Rectal smooth muscle tissue (tissue), 1 donor: Measurements from ENCODE around the gene NINJ2.
"Not testable (repeated sequence)": the region's sequence is repeated elsewhere in the genome, so short reads cannot be mapped to it uniquely, and the experiment has no call there.

ENCODE experiments used
- H3K27ac ChIP-seq: one replicate; pipeline ENCODE4 v1.7.0; 2013; ENCODE audit warnings: low read depth, low read length, inconsistent platforms
- H3K27me3 ChIP-seq: one replicate; pipeline ENCODE4 v1.7.0; 2013; ENCODE audit warnings: low read length; ENCODE audit not compliant: control insufficient read depth, insufficient read depth
- H3K36me3 ChIP-seq: one replicate; pipeline ENCODE4 v1.7.0; 2013; ENCODE audit warnings: low read length; ENCODE audit not compliant: control insufficient read depth, insufficient read depth
- H3K4me1 ChIP-seq: one replicate; pipeline ENCODE4 v1.7.0; 2013; ENCODE audit warnings: low read length; ENCODE audit not compliant: control insufficient read depth, insufficient read depth
- H3K4me3 ChIP-seq: one replicate; pipeline ENCODE4 v1.7.0; 2013; ENCODE audit warnings: low read length
- H3K9ac ChIP-seq: one replicate; pipeline ENCODE4 v1.7.0; 2013; ENCODE audit warnings: low read length

Gene NINJ2

GRCh38 chr12:632102-632696 is 31.0 kb downstream of the NINJ2 start:
- no peaks in the 10 kb centered on the region for H3K36me3 ChIP-seq
- no peak overlapping the region for H3K4me3 ChIP-seq
- H3K9ac ChIP-seq = no peak overlapping the region
- peaks cover 3% of the 10 kb centered on the region for H3K4me1 ChIP-seq
- peak overlapping the region; percentile 30 for H3K27ac ChIP-seq
- no peaks in the 10 kb centered on the region for H3K27me3 ChIP-seq

DNA sequence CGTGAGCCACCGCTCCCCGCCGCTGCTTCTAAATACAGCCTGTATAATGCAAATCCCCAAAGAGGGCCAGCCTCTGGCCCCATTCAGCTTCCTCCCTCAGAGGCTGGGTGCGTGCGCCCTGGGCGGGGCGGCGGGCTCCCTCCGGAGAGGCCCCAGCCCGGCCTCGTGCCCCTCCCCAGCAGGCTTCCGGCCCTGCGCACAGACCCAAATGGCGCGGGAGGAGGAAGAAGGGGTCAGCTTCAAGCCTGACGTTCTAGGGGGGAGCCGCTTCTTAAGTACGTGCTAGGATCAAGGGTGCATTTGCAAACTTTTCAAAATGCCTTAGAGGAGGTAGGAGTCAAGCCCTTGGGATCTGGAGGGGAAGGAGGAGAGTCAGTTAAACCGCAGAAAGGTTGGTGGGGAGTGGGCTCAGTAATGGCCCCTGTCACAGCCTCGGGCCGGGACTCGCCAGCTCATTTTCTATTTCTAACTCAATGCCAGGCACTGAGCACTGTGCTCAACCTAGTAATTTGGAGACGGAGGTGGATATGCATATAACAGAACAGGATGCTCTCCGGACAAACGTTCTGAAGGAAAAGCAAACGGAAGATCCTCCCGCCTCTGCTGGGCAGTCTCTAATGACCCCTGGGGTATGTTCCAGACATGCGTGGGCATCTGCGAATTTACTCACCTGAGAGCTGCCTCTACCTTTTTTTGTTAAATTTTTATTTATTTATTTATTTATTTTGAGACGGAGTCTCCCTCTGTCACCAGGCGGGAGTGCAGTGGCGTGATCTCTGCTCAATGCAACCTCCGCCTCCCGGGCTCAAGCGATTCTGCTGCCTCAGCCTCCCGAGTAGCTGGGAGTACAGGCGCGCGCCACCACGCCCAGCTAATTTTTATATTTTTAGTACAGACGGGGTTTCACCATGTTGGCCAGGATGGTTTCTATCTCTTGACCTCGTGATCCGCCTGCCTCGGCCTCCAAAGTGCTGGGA is 32.3 kb downstream of the NINJ2 start:
- Histone ChIP-seq H3K27me3 (no peaks in the 10 kb centered on the region), H3K4me1 (peaks cover 3% of the 10 kb centered on the region), H3K9ac (peak overlapping the region; percentile 56), H3K27ac (peak overlapping the region; percentile 37), H3K4me3 (peak overlapping the region; percentile 67), H3K36me3 (no peaks in the 10 kb centered on the region)

- not testable (repeated sequence) for H3K4me1 ChIP-seq, H3K9ac ChIP-seq, H3K4me3 ChIP-seq, H3K36me3 ChIP-seq, H3K27ac ChIP-seq, H3K27me3 ChIP-seq
These were observed 34.5 kb downstream of the NINJ2 start for GRCh38 chr12:628742-629078.

DNA sequence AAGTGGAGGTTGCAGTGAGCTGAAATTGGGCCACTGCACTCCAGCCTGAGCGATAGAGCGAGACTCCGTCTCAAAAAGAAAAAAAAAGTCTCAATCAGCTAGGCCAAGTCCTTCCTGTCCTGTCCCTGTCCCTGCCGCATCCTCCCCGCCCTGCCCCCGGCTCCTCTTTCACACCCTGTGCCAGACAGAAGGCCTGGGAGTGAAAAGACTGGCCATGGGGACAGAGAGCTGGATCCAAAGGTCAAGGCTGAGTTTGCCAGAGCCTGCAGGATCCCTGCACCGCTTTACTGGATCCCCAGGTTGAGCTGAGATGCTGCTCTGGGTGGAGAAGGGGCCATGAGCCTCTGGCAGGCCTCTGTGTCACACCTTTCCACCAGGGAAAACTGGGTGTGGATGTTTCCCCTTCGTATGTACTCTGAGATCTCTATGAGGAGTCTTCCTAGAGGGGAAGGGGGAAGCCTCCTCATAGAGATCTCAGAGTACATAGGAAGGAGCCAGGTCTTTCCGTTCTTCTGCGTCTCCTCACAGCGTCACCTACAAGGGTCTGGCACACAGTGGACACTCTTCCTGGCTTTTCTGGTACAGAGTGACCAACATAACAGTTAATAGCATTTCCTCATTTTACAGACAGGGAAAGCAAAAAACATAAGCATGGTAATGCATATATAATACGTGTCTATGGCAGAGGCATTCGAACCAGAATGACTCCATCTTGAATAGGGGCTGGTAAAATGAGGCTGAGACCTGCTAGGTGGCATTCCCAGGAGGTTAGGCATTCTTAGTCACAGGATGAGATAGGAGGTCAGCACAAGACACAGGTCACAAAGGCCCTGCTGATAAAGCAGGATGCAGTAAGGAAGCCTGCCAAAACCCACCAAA is 35.1 kb downstream of the NINJ2 start:
- no peak overlapping the region for H3K27ac ChIP-seq
- H3K27me3 ChIP-seq = no peaks in the 10 kb centered on the region
- no peaks in the 10 kb centered on the region for H3K36me3 ChIP-seq
- no peak overlapping the region for H3K4me3 ChIP-seq
- no peak overlapping the region for H3K9ac ChIP-seq
- H3K4me1 ChIP-seq = peaks cover 3% of the 10 kb centered on the region

DNA sequence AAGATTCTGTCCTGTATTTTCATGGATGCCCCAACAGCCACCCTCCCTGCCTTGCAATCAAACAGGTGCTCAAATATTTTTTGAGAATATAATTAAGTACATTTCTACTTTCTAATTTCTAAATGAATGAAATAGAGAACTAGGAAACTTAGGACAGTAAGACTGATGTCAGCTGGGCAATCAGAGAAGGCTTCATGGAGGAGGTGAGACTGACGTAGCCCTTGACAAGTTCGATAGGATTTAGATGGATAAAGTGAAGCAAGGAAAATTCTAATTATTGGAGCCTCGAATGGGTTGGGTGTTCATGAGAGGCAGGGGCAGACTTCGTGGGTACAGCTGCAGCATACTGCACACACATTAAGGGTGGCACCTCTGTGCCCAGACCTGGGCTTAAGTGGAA is 36.0 kb downstream of the NINJ2 start:
- no peaks in the 10 kb centered on the region for H3K4me1 ChIP-seq
- no peaks in the 10 kb centered on the region for H3K27me3 ChIP-seq
- H3K9ac ChIP-seq = no peak overlapping the region
- H3K4me3 ChIP-seq = no peak overlapping the region
- no peak overlapping the region for H3K27ac ChIP-seq
- no peaks in the 10 kb centered on the region for H3K36me3 ChIP-seq

GRCh38 chr12:625998-626397 is 37.2 kb downstream of the NINJ2 start:
- no peak overlapping the region for H3K4me3 ChIP-seq

GRCh38 chr12:623865-624372 is 39.3 kb downstream of the NINJ2 start:
- no peak overlapping the region for H3K4me3 ChIP-seq
- no peaks in the 10 kb centered on the region for H3K4me1 ChIP-seq
- no peaks in the 10 kb centered on the region for H3K27me3 ChIP-seq
- H3K36me3 ChIP-seq = no peaks in the 10 kb centered on the region
- H3K27ac ChIP-seq = no peak overlapping the region
- no peak overlapping the region for H3K9ac ChIP-seq

More at GRCh38 chr12:625998-626397, 37.2 kb downstream of the NINJ2 start:
- no peaks in the 10 kb centered on the region for H3K4me1 ChIP-seq
- H3K27me3 ChIP-seq = no peaks in the 10 kb centered on the region
- no peaks in the 10 kb centered on the region for H3K36me3 ChIP-seq
- H3K27ac ChIP-seq = no peak overlapping the region
- no peak overlapping the region for H3K9ac ChIP-seq

DNA sequence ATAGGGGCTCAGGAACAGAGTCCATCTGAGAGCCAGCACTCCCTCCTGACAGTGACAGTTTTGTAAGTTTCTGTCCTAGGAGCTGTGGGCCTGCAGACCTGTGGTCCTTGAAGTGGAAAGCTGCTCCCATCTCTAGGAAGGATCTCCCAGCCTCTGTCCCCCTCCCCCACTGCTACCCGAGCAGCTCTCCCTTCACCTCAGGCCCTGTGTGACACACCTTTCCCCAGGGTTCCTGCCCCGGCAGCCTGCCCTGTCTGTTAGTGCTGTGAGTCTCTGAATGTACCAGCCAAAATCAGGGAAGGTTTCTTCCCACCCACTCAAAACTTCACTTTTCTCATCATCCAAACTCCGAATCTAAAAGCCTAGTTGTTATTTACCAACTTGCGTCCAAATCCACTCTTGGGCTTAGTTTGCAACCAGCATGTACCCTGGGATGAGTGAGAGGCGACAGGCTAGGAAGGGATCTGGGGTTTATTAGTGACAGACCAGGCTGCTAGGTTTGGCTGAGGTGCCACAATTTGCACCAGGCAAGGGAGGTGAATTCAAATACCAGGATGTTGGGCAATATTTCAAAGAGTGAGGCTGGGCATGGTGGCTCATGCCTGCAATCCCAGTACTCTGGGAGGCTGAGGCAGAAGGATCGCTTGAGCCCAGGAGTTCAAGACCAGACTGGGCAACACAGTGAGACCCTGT is 39.9 kb downstream of the NINJ2 start:
- H3K27ac ChIP-seq = no peak overlapping the region

GRCh38 chr12:622416-622815 is 40.8 kb downstream of the NINJ2 start:
- no peak overlapping the region for H3K27ac ChIP-seq

More for the DNA sequence above, 39.9 kb downstream of the NINJ2 start:
- Histone ChIP-seq H3K9ac (no peak overlapping the region), H3K4me3 (no peak overlapping the region), H3K27me3 (no peaks in the 10 kb centered on the region), H3K4me1 (no peaks in the 10 kb centered on the region), H3K36me3 (no peaks in the 10 kb centered on the region)

DNA sequence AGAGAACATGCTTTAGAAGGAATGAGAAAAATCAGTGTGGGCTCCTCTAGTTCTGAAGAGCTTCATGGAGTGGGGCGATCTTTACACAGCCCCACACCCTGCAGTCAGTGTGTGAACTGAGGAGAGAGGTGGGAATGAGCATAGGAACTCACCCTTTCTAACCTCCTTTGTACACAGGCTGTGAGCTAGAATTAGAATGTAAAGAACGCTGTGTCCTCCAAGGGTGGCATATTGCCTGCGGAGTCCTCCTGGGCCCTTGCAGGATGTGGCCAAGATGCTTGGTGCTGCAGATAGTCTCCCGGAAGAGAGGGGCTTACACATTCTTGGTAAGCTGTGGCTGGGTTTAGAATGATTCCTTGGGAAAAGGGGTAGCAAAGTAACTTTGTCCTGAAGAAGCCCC is 43.9 kb downstream of the NINJ2 start:
- Histone ChIP-seq H3K4me3 (no peak overlapping the region), H3K4me1 (no peaks in the 10 kb centered on the region), H3K36me3 (no peaks in the 10 kb centered on the region), H3K27ac (no peak overlapping the region), H3K9ac (no peak overlapping the region), H3K27me3 (no peaks in the 10 kb centered on the region)

More at GRCh38 chr12:622416-622815, 40.8 kb downstream of the NINJ2 start:
- Histone ChIP-seq H3K4me1 (no peaks in the 10 kb centered on the region), H3K36me3 (no peaks in the 10 kb centered on the region), H3K4me3 (no peak overlapping the region), H3K27me3 (no peaks in the 10 kb centered on the region), H3K9ac (no peak overlapping the region)

DNA sequence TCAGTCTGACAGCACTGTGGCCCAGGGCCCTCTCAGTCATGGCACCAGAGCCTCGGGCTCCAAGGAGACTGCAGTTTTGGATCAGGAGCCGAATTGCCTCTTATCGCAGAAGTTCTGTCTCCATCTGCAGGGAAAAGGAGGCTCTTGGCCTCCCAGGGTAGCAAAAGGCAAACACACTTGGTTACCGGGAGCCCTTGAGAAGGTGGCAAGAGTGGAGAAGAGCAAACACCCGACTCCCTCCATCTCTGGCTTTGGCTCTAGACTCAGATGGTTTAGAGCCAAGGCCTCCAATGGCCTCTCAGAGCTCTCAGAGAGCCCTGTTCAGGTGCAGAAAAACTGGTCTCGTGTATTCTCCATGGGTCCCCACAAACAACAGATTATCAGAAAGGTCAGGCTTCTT is 44.6 kb downstream of the NINJ2 start:
- H3K4me3 ChIP-seq = no peak overlapping the region
- H3K27me3 ChIP-seq = no peaks in the 10 kb centered on the region
- no peak overlapping the region for H3K9ac ChIP-seq
- H3K36me3 ChIP-seq = no peaks in the 10 kb centered on the region
- H3K27ac ChIP-seq = no peak overlapping the region
- no peaks in the 10 kb centered on the region for H3K4me1 ChIP-seq
